ENCODE data around the gene CCDC188. TPM values are rescaled to one million over a fixed set of nuclear protein-coding genes. Genes with fewer than 3 reads are reported as not detected.

Gene CCDC188
- total RNA-seq, 2 donors from 2014 or later: 0.22 to 0.32 TPM

GRCh38 chr22:20149257-20150250, 1.3 kb downstream of the CCDC188 start:
- H3K27ac ChIP-seq: no peak overlapping the region
- no peaks in the 10 kb centered on the region for H3K4me1 ChIP-seq
- no peak for DNase-seq
- H3K4me3 ChIP-seq: no peak overlapping the region
- H3K36me3 ChIP-seq: no peaks in the 10 kb centered on the region
- H3K27me3 ChIP-seq: no peaks in the 10 kb centered on the region
- TF ChIP-seq, protein P1, sequence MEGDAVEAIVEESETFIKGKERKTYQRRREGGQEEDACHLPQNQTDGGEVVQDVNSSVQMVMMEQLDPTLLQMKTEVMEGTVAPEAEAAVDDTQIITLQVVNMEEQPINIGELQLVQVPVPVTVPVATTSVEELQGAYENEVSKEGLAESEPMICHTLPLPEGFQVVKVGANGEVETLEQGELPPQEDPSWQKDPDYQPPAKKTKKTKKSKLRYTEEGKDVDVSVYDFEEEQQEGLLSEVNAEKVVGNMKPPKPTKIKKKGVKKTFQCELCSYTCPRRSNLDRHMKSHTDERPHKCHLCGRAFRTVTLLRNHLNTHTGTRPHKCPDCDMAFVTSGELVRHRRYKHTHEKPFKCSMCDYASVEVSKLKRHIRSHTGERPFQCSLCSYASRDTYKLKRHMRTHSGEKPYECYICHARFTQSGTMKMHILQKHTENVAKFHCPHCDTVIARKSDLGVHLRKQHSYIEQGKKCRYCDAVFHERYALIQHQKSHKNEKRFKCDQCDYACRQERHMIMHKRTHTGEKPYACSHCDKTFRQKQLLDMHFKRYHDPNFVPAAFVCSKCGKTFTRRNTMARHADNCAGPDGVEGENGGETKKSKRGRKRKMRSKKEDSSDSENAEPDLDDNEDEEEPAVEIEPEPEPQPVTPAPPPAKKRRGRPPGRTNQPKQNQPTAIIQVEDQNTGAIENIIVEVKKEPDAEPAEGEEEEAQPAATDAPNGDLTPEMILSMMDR (IDR thresholded peaks at IDR 0.05): no peak
- H3K9me3 ChIP-seq: no peaks in the 10 kb centered on the region
- no peak overlapping the region for H3K9ac ChIP-seq (ENCODE audit: low read depth in 2 of 2, low read length in 2 of 2)
- intact Hi-C loops (cut with DNase I): no loop called here

DNA sequence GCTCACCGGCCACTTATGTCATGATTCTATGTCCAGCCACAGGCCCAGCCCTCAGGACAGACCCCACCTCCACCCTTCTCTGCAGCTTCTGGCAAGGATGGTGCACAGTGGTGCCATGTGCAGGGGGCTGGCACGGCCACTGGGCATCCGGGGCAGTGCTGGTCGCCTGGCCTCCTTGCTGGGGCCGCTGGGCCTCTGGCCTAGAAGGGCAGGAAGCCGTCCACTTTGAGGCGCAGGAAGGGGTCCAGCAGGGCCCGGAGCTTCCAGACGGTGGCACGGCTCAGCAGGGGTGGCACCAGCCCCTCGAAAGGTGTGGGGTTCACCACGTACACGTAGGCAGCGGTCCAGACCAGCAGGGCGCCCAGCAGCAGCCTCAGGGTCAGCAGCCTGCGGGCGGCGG, 2.4 kb downstream of the CCDC188 start:
- H3K27me3 ChIP-seq: no peaks in the 10 kb centered on the region
- TF ChIP-seq, protein P1 (IDR thresholded peaks at IDR 0.05): no peak
- no peak for DNase-seq
- no peaks in the 10 kb centered on the region for H3K4me1 ChIP-seq
- H3K9me3 ChIP-seq: no peaks in the 10 kb centered on the region
- intact Hi-C loops (cut with DNase I): no loop called here
- no peak overlapping the region for H3K9ac ChIP-seq (ENCODE audit: low read depth in 2 of 2, low read length in 2 of 2)
- no peak overlapping the region for H3K4me3 ChIP-seq
- no peak overlapping the region for H3K27ac ChIP-seq
- no peaks in the 10 kb centered on the region for H3K36me3 ChIP-seq

DNA sequence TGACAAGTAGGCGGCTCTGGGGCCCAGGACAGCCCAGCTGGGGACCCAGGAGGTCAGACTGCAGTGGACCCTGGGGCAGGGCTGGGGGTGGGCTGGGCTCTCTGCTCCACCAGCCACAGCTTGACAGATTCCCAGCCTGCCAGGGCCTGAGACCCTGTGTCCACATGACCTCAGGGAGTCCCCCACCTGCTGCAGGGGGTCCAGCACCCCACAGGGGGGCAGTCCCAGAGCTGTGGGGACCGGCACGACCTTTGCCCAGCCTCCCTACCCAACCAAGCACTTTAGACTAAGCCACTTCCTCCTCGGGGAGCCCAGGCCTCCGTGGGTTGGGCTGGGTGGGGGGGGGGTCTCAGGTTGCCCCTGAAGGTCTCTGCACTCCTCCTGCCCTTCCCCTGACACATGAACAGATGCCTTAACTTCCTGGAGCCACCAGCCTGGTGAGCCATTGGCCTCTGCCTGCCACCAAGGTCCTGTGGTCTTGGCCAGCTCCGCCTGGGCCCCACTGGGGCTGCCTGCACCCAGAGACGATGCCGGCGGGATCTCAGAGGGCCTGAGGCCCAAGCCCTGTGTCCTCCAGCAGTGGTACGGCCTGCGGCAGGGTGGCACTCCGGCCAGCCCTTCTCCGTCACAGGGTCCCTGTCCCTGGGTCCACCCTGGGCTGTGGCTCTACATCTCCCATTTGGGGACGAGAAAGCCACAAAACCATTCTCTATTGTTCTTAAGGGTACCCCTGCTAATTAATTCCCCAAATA, 3.4 kb downstream of the CCDC188 start:
- Histone ChIP-seq H3K36me3 (no peaks in the 10 kb centered on the region), H3K4me3 (no peak overlapping the region), H3K9ac (ENCODE audit: low read depth in 2 of 2, low read length in 2 of 2) (no peak overlapping the region), H3K27ac (no peak overlapping the region), H3K27me3 (no peaks in the 10 kb centered on the region), H3K4me1 (no peaks in the 10 kb centered on the region), H3K9me3 (no peaks in the 10 kb centered on the region)
- DNase-seq: no peak
- intact Hi-C loops (cut with DNase I): no loop called here
- TF ChIP-seq, protein P1 (IDR thresholded peaks at IDR 0.05): no peak

GRCh38 chr22:20146777-20147176, 4.1 kb downstream of the CCDC188 start:
- intact Hi-C loops (cut with DNase I): no loop called here

GRCh38 chr22:20145832-20146223, 5.0 kb downstream of the CCDC188 start:
- DNase-seq: no peak
- H3K36me3 ChIP-seq: no peaks in the 10 kb centered on the region

More at GRCh38 chr22:20146777-20147176, 4.1 kb downstream of the CCDC188 start:
- DNase-seq: no peak
- H3K4me1 ChIP-seq: no peaks in the 10 kb centered on the region
- H3K27ac ChIP-seq: no peak overlapping the region
- H3K36me3 ChIP-seq: no peaks in the 10 kb centered on the region
- no peak overlapping the region for H3K4me3 ChIP-seq
- H3K27me3 ChIP-seq: no peaks in the 10 kb centered on the region
- H3K9me3 ChIP-seq: no peaks in the 10 kb centered on the region
- TF ChIP-seq, protein P1 (IDR thresholded peaks at IDR 0.05): no peak
- H3K9ac ChIP-seq (ENCODE audit: low read depth in 2 of 2, low read length in 2 of 2): no peak overlapping the region

More at GRCh38 chr22:20145832-20146223, 5.0 kb downstream of the CCDC188 start:
- Histone ChIP-seq H3K4me3 (no peak overlapping the region), H3K9me3 (no peaks in the 10 kb centered on the region), H3K4me1 (no peaks in the 10 kb centered on the region), H3K27me3 (no peaks in the 10 kb centered on the region), H3K9ac (ENCODE audit: low read depth in 2 of 2, low read length in 2 of 2) (no peak overlapping the region), H3K27ac (no peak overlapping the region)
- intact Hi-C loops (cut with DNase I): no loop called here
- TF ChIP-seq, protein P1 (IDR thresholded peaks at IDR 0.05): no peak
